A673 (cell line): Measurements from ENCODE around the gene SNCB.

Experiments
- CTCF ChIP-seq: fragments of 300-800, 200-600 bp; sonication (generic); conservative IDR thresholded peaks from 2 replicates; pipeline ENCODE4 v1.5.1; 2017; ENCODE audit warnings: low read depth, mild to moderate bottlenecking, antibody characterized with exemption, low read length, moderate library complexity, mixed read lengths
- EZH2 ChIP-seq: fragments of 200-600 bp; sonication (generic); IDR thresholded peaks from 2 replicates; pipeline ENCODE4 v1.6.1; 2017; ENCODE audit warnings: borderline replicate concordance, low read depth, mild to moderate bottlenecking, mixed read lengths, antibody characterized with exemption, low read length; ENCODE audit not compliant: poor library complexity, severe bottlenecking

GRCh38 chr5:176644294-176644693 is 14.0 kb upstream of the SNCB start:
- TF ChIP-seq CTCF (no peak), EZH2 (no peak)
